ENCODE data around the gene RANGAP1. TPM values are rescaled to one million over a fixed set of nuclear protein-coding genes. Genes with fewer than 3 reads are reported as not detected.

The RANGAP1 gene
- total and polyA plus RNA-seq, 2 of the 4 experiments (the other 2 are of a cell fraction): 71.2 to 148 TPM

GRCh38 chr22:41330169-41330568 is 44.2 kb upstream of the RANGAP1 start:
- Histone ChIP-seq H3K56ac (ENCODE audit: extremely low read depth, insufficient read depth, low read length) (no peak overlapping the region), H3K9me1 (ENCODE audit: insufficient read depth, low read length) (peaks cover 12% of the 10 kb centered on the region), H3K23ac (ENCODE audit: low read depth, low read length) (no peak overlapping the region), H2AK9ac (replicated peaks; ENCODE audit: low read depth, low read length, poor library complexity) (peak overlapping the region; percentile 49), H2BK20ac (ENCODE audit: low read depth, low read length) (no peak overlapping the region), H4K5ac (ENCODE audit: low read depth, low read length) (no peak overlapping the region), H3K27me3 (ENCODE audit: control insufficient read depth, insufficient read depth, low read length) (no peaks in the 10 kb centered on the region), H3K27ac (ENCODE audit: insufficient read depth, low read length) (no peak overlapping the region), H4K20me1 (ENCODE audit: insufficient read depth, low read length) (peaks cover 11% of the 10 kb centered on the region; the same call in 1 of the 2 replicates), H2BK15ac (ENCODE audit: low read depth, low read length) (no peak overlapping the region), H4K91ac (ENCODE audit: insufficient read depth, low read depth, low read length) (no peak overlapping the region), H3K9me3 (ENCODE audit: control insufficient read depth, insufficient read depth, low read length) (no peaks in the 10 kb centered on the region), H3K14ac (replicated peaks; ENCODE audit: low read depth, low read length) (no peak overlapping the region), H3K9ac (ENCODE audit: low read depth, low read length) (no peak overlapping the region), H2BK5ac (ENCODE audit: low read depth, low read length, poor library complexity, severe bottlenecking) (no peak overlapping the region), H2BK120ac (ENCODE audit: low read depth, low read length) (no peak overlapping the region), H3K18ac (ENCODE audit: low read depth, low read length) (no peak overlapping the region), H3K4me1 (ENCODE audit: control insufficient read depth, insufficient read depth, low read length) (no peaks in the 10 kb centered on the region), H4K8ac (ENCODE audit: low read depth in 2 of 2, low read length in 2 of 2) (no peak overlapping the region), H3K4me3 (ENCODE audit: insufficient read depth, low read depth, low read length) (no peak overlapping the region), H3K4ac (ENCODE audit: low read depth, low read length) (no peak overlapping the region), H3K4me2 (ENCODE audit: low read depth, low read length) (no peak overlapping the region), H3K36me3 (ENCODE audit: control insufficient read depth, insufficient read depth, low read length) (peaks cover 82% of the 10 kb centered on the region), H2AK5ac (ENCODE audit: low read depth, low read length) (no peak overlapping the region), H2AFZ (replicated peaks; ENCODE audit: low read length, poor library complexity) (no peak overlapping the region), H3K79me1 (ENCODE audit: low read depth in 1 of 2, low read length in 2 of 2) (peaks cover 20 to 53% of the 10 kb centered on the region in 2 experiments)
- DNase-seq (no peak), ATAC-seq (ENCODE audit: low read depth) (no peak)
- intact Hi-C loops (cut with micrococcal nuclease): no loop called here
- ChIA-PET POLR2A (ENCODE audit: unreplicated experiment) (no interaction called here), CTCF (no interaction called here)
- TF ChIP-seq RAD21 (IDR thresholded peaks at IDR 0.05; ENCODE audit: low read length): no peak
- no peak for TF ChIP-seq ELK1 (IDR thresholded peaks at IDR 0.05; ENCODE audit: borderline replicate concordance, low read depth, low read length)
- no peak for TF ChIP-seq CHD1 (IDR thresholded peaks at IDR 0.05; ENCODE audit: low read depth, low read length)
- TF ChIP-seq CTCF (conservative IDR thresholded peaks at IDR 0.05; ENCODE audit: low read depth, low read length): no peak
- no peak for TF ChIP-seq RCOR1 (IDR thresholded peaks at IDR 0.05; ENCODE audit: insufficient replicate concordance, low read length)
- TF ChIP-seq USF2 (IDR thresholded peaks at IDR 0.05; ENCODE audit: low read depth, low read length): no peak
- no peak for TF ChIP-seq MXI1 (IDR thresholded peaks at IDR 0.05; ENCODE audit: borderline replicate concordance, low read depth, low read length)
- no peak for TF ChIP-seq SMC3 (IDR thresholded peaks at IDR 0.05; ENCODE audit: low read depth, low read length)
- TF ChIP-seq BHLHE40 (IDR thresholded peaks at IDR 0.05; ENCODE audit: low read depth, low read length): no peak
- no peak for TF ChIP-seq MAFK (IDR thresholded peaks at IDR 0.05; ENCODE audit: low read depth, low read length)
- TF ChIP-seq POLR2A (IDR thresholded peaks at IDR 0.05; ENCODE audit: low read depth, low read length): no peak
- TF ChIP-seq RFX5 (IDR thresholded peaks at IDR 0.05; ENCODE audit: low read depth, low read length): no peak
- no peak for TF ChIP-seq FOS (IDR thresholded peaks at IDR 0.05; ENCODE audit: low read depth, low read length)
- TF ChIP-seq CEBPB (IDR thresholded peaks at IDR 0.05; ENCODE audit: low read depth, low read length): no peak
- TF ChIP-seq MAZ (IDR thresholded peaks at IDR 0.05; ENCODE audit: borderline replicate concordance, low read depth, low read length): no peak
- TF ChIP-seq NFE2L2 (IDR thresholded peaks at IDR 0.05; ENCODE audit: low read depth, low read length): no peak
- WGBS, 2 experiments (ENCODE audit: extremely low coverage in 2 of 2, insufficient read length in 1 of 2): no CpG with 5 or more reads among the region's 7 CpGs
- dilution Hi-C loops (cut with HindIII; ENCODE audit: low sequenced_read_pairs, unreplicated experiment): no loop called here
- BruUV-seq (replicated peaks): no TSS peak
- in situ Hi-C loops (cut with MboI; ENCODE audit: low sequenced_read_pairs): no loop called here
